ENCODE data around the gene GMNN.
"Not testable (repeated sequence)": the region's sequence is repeated elsewhere in the genome, so short reads cannot be mapped to it uniquely, and the experiment has no call there.

The GMNN gene

GRCh38 chr6:24774696-24775519 is at the start of gene GMNN:
GMNN (plus strand) TSS chr6:24774937; CDS start chr6:24777247, 2,310 bp downstream.
- DNase-seq: peak; percentile 93 to 96

DNA sequence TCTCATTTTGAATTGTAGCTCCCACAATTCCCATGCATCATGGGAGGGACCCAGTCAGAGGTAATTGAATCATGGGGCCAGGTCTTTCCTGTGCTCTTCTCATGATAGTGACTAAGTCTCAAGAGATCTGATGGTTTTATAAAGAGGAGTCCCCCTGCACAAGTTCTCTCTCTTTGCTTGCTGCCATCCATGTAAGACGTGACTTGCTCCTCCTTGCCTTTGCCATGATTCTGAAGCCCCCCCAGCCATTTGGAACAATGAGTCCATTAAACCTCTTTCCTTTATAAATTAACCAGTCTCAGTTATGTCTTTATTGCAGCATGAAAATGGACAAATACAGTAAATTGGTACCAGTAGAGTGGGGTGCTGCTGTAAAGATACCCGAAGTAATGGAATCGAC is 44.1 kb upstream of the GMNN start:
- DNase-seq: not testable (repeated sequence)

- DNase-seq: not testable (repeated sequence)
These were observed 43.1 kb upstream of the GMNN start for GRCh38 chr6:24731456-24732134.

DNA sequence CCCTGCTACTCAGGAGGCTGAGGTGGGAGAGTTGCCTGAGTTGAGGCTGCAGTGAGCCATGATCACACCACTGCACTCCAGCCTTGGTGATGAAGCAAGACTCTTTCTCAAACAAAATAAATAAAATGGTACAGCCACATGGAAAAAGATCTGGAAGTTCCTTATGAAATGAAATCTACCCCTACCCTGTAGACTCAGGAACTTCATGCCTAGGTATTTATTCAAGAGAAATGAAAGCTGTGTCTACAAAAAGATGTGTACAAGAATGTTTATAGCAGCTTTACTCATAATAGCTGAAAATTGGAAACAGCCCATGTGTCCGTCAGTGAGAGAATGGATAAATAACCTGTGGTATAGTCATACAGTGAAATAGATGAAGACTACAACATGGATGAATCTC is 40.6 kb upstream of the GMNN start:
- no peak for DNase-seq

GRCh38 chr6:24734710-24735109 is 40.0 kb upstream of the GMNN start:
- not testable (repeated sequence) for DNase-seq

DNA sequence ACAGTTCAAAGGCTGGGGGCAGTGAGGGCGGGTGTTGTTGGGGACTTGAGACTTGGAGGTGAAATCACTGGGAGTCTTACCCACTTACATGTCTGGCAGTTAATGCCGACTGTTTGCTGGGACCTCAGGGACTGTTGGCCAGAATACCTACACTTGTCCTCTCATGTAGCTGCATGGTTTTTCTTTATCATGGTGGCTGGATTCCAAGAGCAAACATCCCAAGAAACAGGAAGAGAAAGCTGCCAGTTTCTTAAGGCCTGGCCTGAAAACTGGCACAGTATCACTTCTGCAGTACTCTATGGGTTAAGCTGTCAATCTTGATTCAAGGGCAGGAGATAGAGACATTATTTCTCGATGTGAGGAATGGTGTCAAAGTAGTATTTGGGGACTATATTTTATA is 36.0 kb upstream of the GMNN start:
- DNase-seq: no peak

- DNase-seq: no peak
These were observed 33.9 kb upstream of the GMNN start for GRCh38 chr6:24740861-24741260.

GRCh38 chr6:24742216-24742738 is 32.5 kb upstream of the GMNN start:
- no peak for DNase-seq

GRCh38 chr6:24743265-24743943 is 31.3 kb upstream of the GMNN start:
- no peak for DNase-seq

DNA sequence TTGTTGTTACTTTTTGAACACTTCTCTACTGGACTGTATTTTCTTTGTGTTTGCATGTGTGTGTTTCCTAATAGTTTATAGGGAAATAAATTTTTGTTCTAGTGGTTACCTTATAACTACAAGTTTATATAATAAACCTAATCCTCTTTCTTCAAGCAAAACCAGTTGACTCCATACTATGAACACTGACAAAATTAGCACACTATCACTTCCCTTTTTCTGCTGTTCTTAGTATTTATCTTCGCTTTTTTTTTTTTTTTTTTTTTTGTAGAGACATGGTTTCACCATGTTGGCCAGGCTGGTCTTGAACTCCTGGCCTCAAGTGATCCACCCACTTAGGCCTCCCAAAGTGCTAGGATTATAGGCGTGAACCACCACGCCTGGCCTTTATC is 30.8 kb upstream of the GMNN start:
- DNase-seq: no peak

- no peak for DNase-seq
These were observed 29.8 kb upstream of the GMNN start for GRCh38 chr6:24744911-24745310.

- DNase-seq: no peak
These were observed 25.4 kb upstream of the GMNN start for GRCh38 chr6:24749297-24749696.

GRCh38 chr6:24750878-24751277 is 23.9 kb upstream of the GMNN start:
- not testable (repeated sequence) for DNase-seq

- no peak for DNase-seq
These were observed 22.2 kb upstream of the GMNN start for GRCh38 chr6:24752503-24752902.

DNA sequence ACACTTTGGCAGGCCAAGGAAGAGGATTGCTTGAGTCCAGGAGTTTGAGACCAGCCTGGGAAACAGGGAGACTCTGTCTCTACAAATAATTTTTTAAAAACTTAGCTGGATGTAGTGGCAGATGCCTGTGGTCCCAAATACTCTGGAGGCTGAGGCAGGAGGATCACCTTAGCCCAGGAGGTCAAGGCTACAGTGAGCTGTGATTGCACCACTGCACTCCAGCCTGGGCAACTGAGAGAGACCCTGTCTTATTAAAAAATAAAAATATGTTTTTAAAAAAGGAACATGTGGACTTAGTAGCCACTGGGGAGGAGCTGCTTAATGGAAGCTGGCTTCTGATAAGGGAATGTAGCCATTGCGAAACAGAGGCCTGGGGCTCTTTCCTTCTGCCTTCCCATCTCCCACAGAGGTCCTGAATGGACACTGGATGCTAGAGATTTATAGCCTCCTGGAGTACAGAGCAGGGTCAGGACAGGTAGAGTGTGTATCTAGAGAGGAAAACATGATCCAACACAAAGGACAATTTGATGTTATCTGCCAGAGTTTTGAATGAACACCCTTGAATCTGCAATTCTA is 21.7 kb upstream of the GMNN start:
- no peak for DNase-seq

- no peak for DNase-seq
These were observed 21.2 kb upstream of the GMNN start for GRCh38 chr6:24753545-24753944.

- not testable (repeated sequence) for DNase-seq
These were observed 20.4 kb upstream of the GMNN start for GRCh38 chr6:24754378-24754777.

DNA sequence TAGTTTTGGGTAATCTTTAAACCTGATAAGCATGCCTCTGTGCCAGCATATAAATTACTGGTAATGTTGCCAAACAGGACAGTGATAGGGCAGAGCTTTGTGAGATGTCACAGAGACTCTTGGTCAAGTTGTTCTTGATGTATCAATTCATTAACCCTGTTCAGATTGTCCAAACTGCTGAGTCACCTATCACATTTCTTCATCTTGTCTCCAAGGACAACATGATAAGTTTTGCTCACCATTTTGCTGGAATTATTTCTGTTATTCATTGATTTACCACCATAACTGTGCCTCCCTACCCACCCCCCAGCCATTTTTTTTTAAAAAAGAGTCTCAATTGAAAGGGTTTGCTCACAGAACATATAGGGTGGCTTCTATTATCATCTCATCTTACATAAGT is 19.5 kb upstream of the GMNN start:
- DNase-seq: no peak

DNA sequence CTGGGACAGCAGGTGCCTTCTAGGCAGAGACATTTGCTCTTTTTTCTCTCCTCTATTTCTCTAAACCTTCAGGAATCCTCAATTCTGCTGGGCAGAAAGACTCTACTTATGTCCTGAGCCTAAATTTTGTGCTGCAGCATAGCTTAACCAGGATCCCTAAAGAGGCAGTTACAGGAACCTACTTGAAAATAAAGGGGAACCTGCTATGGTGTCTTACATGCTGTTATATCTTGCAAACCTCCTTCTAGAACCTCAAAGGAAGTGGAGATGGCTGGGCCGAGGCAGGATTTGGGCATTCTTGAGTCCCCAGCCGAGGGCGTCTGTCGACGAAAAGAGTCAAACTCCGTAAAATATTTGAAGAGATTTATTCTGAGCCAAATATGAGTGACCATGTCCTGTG is 17.1 kb upstream of the GMNN start:
- no peak for DNase-seq

DNA sequence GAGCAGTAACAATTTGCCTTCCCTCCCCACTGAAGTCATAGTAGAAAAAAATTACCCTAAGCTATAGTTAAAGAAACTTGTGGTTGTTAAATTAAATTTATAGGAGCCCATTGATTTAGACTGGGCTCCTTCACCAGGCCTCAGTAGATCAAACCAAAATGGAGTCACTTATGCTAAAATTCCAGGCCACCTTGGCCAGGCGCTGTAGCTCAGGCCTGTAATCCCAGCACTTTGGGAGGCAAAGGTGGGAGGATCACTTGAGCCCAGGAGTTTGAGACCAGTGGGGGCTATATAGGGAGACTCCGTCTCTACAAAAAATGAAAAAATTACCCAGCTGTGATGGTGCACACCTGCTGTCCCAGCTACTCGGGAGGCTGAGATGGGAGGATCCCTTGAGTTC is 15.0 kb upstream of the GMNN start:
- DNase-seq: no peak

DNA sequence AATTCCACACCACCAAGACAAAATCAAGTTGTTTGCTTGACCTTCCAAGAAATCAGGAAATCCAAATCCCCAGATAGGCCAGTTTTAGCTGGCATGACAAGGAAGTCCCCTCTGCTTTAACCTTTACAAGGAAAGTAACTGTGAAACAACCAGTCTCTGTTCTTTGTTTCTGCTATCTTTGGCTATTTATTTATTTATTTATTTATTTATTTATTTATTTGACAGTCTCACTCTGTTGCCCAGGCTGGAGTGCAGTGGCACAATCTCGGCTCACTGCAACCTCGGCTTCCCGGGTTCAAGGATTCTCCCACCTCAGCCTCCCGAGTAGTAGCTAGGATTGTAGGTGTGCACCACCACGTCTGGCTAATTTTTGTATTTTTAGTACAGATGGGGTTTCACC is 14.5 kb upstream of the GMNN start:
- no peak for DNase-seq

DNA sequence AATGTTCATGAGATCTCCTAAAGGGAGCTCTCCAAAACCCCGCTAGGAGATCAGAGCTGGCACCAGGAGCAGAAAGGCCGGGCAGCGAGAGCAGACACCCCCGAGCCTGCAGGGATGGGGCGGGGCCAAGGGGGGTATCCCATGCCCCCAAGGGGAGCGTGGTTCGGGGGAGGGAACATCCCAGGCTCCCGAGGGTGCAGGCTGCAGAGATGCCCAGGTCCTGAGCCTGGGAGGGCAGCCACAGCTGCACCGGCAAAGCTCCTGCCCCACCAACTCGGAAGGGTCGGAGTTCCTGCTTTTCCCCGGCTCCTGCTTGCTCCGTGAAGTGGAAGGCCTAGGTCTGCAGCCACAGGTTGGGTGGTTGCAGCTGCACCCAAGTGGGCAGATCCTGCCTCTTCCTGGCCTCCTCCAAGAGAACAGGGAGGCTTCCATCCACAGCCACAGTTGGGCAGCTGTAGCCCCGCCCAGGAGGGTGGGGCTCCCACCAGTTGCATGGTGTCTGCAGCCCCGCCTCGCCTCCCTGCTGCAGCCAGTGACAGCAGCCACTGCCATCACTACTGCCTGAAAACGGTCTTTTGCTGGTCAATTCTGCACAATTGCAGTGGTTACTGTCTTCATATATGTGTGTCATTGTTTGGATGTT is 13.4 kb upstream of the GMNN start:
- DNase-seq: peak in 1 of 2 experiments; percentile 22

- DNase-seq: no peak
These were observed 12.9 kb upstream of the GMNN start for GRCh38 chr6:24761851-24762250.
